Right lobe of liver (tissue), 4 donors: ENCODE results near the gene ESR2.
A peak's percentile ranks its signal among the peaks of the same experiment; 100 is the strongest.

Source experiments
- CTCF ChIP-seq, 4 donors: fragments of 200-600 bp in 3 of 4; fragments of 450-650 bp in 1 of 4; IDR thresholded peaks; one replicate each; pipeline versions ENCODE4 v1.5.1 to v1.8.0; 2016 to 2022; ENCODE audit warnings: antibody characterized with exemption in 4 of 4, mild to moderate bottlenecking in 2 of 4
- POLR2A ChIP-seq: fragments of 450-650 bp; IDR thresholded peaks from one replicate; pipeline ENCODE4 v1.6.1; 2017; ENCODE audit warnings: antibody characterized with exemption, mild to moderate bottlenecking
- donor health status: DM: no; HTN: no; CAD: no.
- donor health status: DM: no; HTN: no; CAD: no.
- donor health status: DM: no; HTN: yes; CAD: no.

DNA sequence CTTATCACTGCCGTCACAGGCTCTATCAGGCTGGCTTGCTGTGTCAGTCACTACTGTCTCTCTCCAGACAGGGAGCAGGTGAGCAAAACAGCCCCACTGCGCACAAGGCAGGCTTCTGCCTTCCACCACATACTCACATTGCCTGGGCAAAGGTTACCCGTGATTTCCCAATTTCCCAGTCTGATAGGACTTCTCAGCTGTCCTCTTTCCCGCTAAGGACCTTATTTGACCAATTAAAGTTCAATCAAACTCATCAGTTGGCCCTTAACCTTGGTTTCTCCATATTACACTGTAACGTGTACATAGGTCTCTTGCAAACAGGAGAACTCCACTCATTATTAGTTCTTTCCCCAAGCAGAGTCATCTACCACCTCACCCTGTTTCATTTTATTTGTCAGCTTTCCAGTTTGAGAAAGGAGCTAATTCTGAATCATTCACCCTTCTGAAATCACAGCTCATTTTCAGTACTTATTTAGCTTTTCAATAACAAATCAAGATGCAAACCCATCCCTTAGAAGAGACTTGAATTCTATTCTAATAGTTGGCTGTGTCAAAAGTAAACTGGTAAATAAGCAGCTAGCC is 170.8 kb downstream of the ESR2 start:
- TF ChIP-seq POLR2A (peak; percentile 28), CTCF (IDR thresholded peaks at IDR 0.05) (peak in 2 of 4 donors; percentile 9 to 16)
